Transverse colon (tissue), 4 donors: ENCODE measurements around the gene PDK2. TPM values are rescaled to one million over a fixed set of nuclear protein-coding genes. Genes with fewer than 3 reads are reported as not detected.

ENCODE experiments used
- DNase-seq: peaks from one replicate; pipeline ENCODE4 v3.0.0-alpha.2; 2019
- H3K27ac ChIP-seq, 4 donors: fragments of 200-600 bp; sonication (generic); 2 replicates each; pipeline ENCODE4 v1.5.1; 2016 to 2018; ENCODE audit warnings: inconsistent platforms in 4 of 4
- H3K27me3 ChIP-seq: fragments of 200-600 bp; sonication (generic); 2 replicates; pipeline ENCODE4 v1.5.1; 2017; ENCODE audit warnings: inconsistent platforms
- H3K36me3 ChIP-seq, 4 donors: fragments of 200-600 bp; sonication (generic); 2 replicates each; pipeline ENCODE4 v1.5.1; 2017 to 2019; ENCODE audit warnings: inconsistent platforms in 4 of 4
- H3K4me1 ChIP-seq, 4 donors: fragments of 200-600 bp; sonication (generic); 2 replicates each; pipeline ENCODE4 v1.5.1; 2017 to 2020; ENCODE audit warnings: inconsistent platforms in 4 of 4
- H3K4me3 ChIP-seq, 4 donors: fragments of 200-600 bp; sonication (generic); 1 replicate in 1 of 4; 2 replicates in 3 of 4; pipeline versions ENCODE4 v1.5.1 to v1.6.1; 2017 to 2019; ENCODE audit warnings: inconsistent platforms in 4 of 4
- H3K9me3 ChIP-seq, 2 donors: fragments of 200-600 bp; sonication (generic); 2 replicates each; pipeline ENCODE4 v1.5.1; 2017 to 2019; ENCODE audit warnings: inconsistent platforms in 2 of 2
- CTCF ChIP-seq, 5 experiments: fragments of 200-600 bp in 3 of 5; fragments of 450-650 bp in 2 of 5; sonication (generic) in 3 of 5; IDR thresholded peaks; 1 replicate in 2 of 5; 2 replicates in 3 of 5; pipeline ENCODE4 v1.5.1; 2016 to 2017; ENCODE audit warnings: antibody characterized with exemption in 5 of 5, inconsistent platforms in 3 of 5, mild to moderate bottlenecking in 2 of 5, moderate library complexity in 1 of 5
- EP300 ChIP-seq: sonication (generic); formaldehyde crosslinking; IDR thresholded peaks from one replicate; pipeline ENCODE4 v1.6.1; 2017; ENCODE audit warnings: antibody characterized with exemption, low read depth
- POLR2A ChIP-seq: fragments of 450-650 bp; IDR thresholded peaks from one replicate; pipeline ENCODE4 v1.6.1; 2016; ENCODE audit warnings: antibody characterized with exemption, mild to moderate bottlenecking, moderate library complexity
- POLR2AphosphoS5 ChIP-seq, 3 donors: sonication (generic); formaldehyde crosslinking; IDR thresholded peaks; one replicate each; pipeline ENCODE4 v1.6.1; 2016; ENCODE audit warnings: antibody characterized with exemption in 3 of 3
- WGBS, 2 donors: methylation state at CpG; one replicate each; pipeline ENCODE4 v1.1.5; 2018; ENCODE audit warnings: low coverage in 1 of 2; 5-methylcytosine and 5-hydroxymethylcytosine counted together
- in situ Hi-C, 4 donors: fragments of 200-750 bp; cut with MboI; loops; one replicate each; pipeline versions ENCODE4 v1.15.0 to v1.15.1; 2017; ENCODE audit warnings: low sequenced_read_pairs in 3 of 4, low pct_ligation_motif_present in 1 of 4, low pct_unique_long_range_greater_than_20kb in 1 of 4
- intact Hi-C: fragments of 100-400 bp; cut with DNase I; formaldehyde crosslinking; loops from one replicate; pipeline ENCODE4 v1.15.1; 2023; ENCODE audit warnings: low total_unique reads
- total RNA-seq, 4 donors: library from RNA; depleted of rRNA; stranded (reverse); fragments of >200 nt; gene quantifications; one replicate each; pipeline ENCODE4 v1.1.0, GENCODE V29; 2016

PDK2 gene
- total RNA-seq, 4 donors from 2014 or later: 84.6 to 292 (median 136) TPM

DNA sequence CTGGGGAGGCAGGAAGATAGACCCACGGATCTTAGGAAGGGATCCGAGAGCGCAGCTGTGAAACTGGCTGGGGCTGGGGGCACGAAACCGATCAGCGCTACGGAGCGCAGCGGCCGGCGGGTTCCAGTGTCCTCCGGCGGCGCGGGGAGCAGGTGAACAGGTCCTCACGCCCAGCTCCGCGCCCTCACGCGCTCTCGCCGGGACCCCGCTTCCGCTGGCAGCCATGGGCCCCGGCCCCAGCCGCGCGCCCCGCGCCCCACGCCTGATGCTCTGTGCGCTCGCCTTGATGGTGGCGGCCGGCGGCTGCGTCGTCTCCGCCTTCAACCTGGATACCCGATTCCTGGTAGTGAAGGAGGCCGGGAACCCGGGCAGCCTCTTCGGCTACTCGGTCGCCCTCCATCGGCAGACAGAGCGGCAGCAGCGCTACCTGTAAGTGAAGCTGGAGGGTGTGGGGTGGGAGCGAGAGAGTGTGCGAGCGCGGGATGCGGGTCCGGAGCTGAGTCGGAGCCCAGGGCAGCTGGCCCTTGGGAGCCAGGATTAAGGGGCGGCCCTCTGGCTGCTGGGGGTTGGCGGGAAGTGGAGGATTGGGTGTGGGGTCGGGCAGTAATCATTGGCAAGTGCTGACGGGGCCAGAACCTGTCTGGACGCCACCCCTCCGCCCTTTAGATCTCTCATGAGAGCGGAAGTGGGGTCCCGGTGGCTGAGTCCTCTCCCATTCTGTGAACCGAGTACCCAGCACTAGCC lies 38.8 kb upstream of the PDK2 start:
- in situ Hi-C loops: no loop called here
- intact Hi-C loops: no loop called here

DNA sequence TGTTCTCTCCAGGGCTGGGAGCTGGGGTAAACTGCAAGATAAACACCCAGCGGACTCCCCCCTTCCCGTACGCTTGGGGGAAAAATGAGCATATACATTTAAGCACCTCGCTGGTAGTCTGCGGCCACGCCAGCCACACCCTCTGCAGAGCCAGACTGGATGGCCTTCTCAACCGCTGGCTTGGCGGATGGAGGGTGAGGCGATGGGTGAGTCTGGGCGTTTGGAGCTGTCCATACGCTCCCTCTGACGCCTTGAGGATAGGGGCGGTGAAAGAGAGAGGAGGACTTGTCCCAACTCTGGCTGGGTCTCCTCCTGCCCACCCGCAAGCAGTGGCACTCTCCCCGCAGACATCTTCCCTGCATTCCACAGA lies 38.2 kb upstream of the PDK2 start:
- peak; percentile 69 for DNase-seq
- Histone ChIP-seq H3K4me3 (peak overlapping the region; percentile 67 to 83 (median 77)), H3K36me3 (no peaks in the 10 kb centered on the region), H3K4me1 (peaks cover 50 to 72% (median 69%) of the 10 kb centered on the region in 4 donors), H3K9me3 (no peaks in the 10 kb centered on the region), H3K27ac (peak overlapping the region; percentile 93 to 98 (median 96)), H3K27me3 (no peaks in the 10 kb centered on the region)
- intact Hi-C loops: no loop called here
- TF ChIP-seq POLR2A (peak; percentile 7), POLR2AphosphoS5 (IDR thresholded peaks at IDR 0.05) (no peak), CTCF (IDR thresholded peaks at IDR 0.05) (no peak), EP300 (no peak)
- in situ Hi-C loops: no loop called here
- WGBS, 2 donors: 10 to 17% methylated on average over 2 to 15 of the region's 15 CpGs

More for the DNA sequence above, 38.8 kb upstream of the PDK2 start:
- peak; percentile 71 for DNase-seq
- peak in 1 of 3 donors; percentile 2 for TF ChIP-seq POLR2AphosphoS5 (IDR thresholded peaks at IDR 0.05)
- peak in 4 of 5 experiments; percentile 17 to 43 (median 32) for TF ChIP-seq CTCF (IDR thresholded peaks at IDR 0.05)
- TF ChIP-seq POLR2A: no peak
- H3K9me3 ChIP-seq: no peaks in the 10 kb centered on the region
- H3K4me3 ChIP-seq: peak overlapping the region; percentile 67 to 83 (median 77)
- no peaks in the 10 kb centered on the region for H3K27me3 ChIP-seq
- peak overlapping the region; percentile 93 to 98 (median 96) for H3K27ac ChIP-seq
- WGBS, 2 donors: 1% methylated on average over 37 of the region's 64 CpGs; no CpG with 5 or more reads in 1 of the 2 donors
- H3K36me3 ChIP-seq: no peaks in the 10 kb centered on the region
- H3K4me1 ChIP-seq: peaks cover 45 to 68% (median 63%) of the 10 kb centered on the region in 4 donors

DNA sequence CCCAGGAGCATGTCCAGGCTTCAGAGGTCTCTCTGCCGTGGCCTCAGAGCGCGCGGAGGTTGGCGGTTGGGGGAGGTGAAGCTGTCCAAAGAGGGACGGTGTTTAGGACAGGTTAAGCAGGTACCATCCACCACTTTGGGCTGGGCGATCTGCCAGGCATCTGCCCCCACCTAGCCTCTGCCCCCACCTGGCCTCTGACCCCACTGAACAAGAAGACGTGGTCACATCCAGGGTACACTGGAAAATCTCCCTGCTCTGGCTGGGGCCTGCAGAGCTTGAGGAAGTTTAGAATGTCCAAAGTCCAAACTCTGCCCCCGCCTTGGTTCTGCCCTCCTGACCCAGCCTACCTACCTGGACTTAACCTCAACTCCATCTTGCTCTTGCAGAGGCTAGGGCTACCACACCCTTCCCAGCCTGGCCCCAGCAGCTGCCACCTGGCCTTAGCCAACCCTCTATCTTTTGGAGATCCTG lies 37.6 kb upstream of the PDK2 start:
- no peaks in the 10 kb centered on the region for H3K36me3 ChIP-seq
- peaks cover 55 to 78% (median 75%) of the 10 kb centered on the region in 4 donors for H3K4me1 ChIP-seq
- H3K27ac ChIP-seq: peak overlapping the region; percentile 93 to 98 (median 96)
- intact Hi-C loops (no loop called here), in situ Hi-C loops (no loop called here)
- peak overlapping the region in 3 of 4 donors; percentile 74 to 83 (median 80) for H3K4me3 ChIP-seq
- 62% methylated on average over 9 of the region's 9 CpGs; no CpG with 5 or more reads in 1 of the 2 donors for WGBS, 2 donors
- H3K27me3 ChIP-seq: no peaks in the 10 kb centered on the region
- no peaks in the 10 kb centered on the region for H3K9me3 ChIP-seq
- DNase-seq: peak; percentile 79
- no peak for TF ChIP-seq EP300
- TF ChIP-seq POLR2A: peak; percentile 61
- peak in 2 of 3 donors; percentile 53 to 60 for TF ChIP-seq POLR2AphosphoS5 (IDR thresholded peaks at IDR 0.05)
- no peak for TF ChIP-seq CTCF (IDR thresholded peaks at IDR 0.05)

GRCh38 chr17:50058296-50058953 lies 36.7 kb upstream of the PDK2 start:
- no peaks in the 10 kb centered on the region for H3K9me3 ChIP-seq
- H3K36me3 ChIP-seq: no peaks in the 10 kb centered on the region
- TF ChIP-seq POLR2A: no peak
- peak; percentile 41 to 85 (median 55) for TF ChIP-seq POLR2AphosphoS5 (IDR thresholded peaks at IDR 0.05)
- no peak for TF ChIP-seq CTCF (IDR thresholded peaks at IDR 0.05)
- TF ChIP-seq EP300: no peak
- no peaks in the 10 kb centered on the region for H3K27me3 ChIP-seq
- H3K4me1 ChIP-seq: peaks cover 64 to 82% (median 79%) of the 10 kb centered on the region in 4 donors
- no peak for DNase-seq
- intact Hi-C loops: no loop called here
- in situ Hi-C loops: no loop called here
- 76 to 80% methylated on average over 7 to 10 of the region's 10 CpGs for WGBS, 2 donors
- H3K27ac ChIP-seq: peak overlapping the region; percentile 93 to 98 (median 96)
- peak overlapping the region in 1 of 4 donors; percentile 74 for H3K4me3 ChIP-seq
